Daoy (cell line): ENCODE data around the gene B4GAT1. TPM values are rescaled to one million over a fixed set of nuclear protein-coding genes. Genes with fewer than 3 reads are reported as not detected.
A peak's percentile ranks its signal among the peaks of the same experiment; 100 is the strongest.
"Not testable (repeated sequence)": the region's sequence is repeated elsewhere in the genome, so short reads cannot be mapped to it uniquely, and the experiment has no call there.

ENCODE experiments used
- DNase-seq: peaks from one replicate; pipeline ENCODE4 v3.0.0-alpha.2; 2015; ENCODE audit warnings: low read depth
- total RNA-seq: library from RNA; depleted of rRNA; stranded (reverse); fragments of >200 nt; shearing (Covaris generic); gene quantifications from 2 replicates; pipeline ENCODE4 v1.2.3, GENCODE V29; 2014; rRNA removed

B4GAT1 gene
- 30.0 and 34.5 TPM in 2 replicates for total RNA-seq

DNA sequence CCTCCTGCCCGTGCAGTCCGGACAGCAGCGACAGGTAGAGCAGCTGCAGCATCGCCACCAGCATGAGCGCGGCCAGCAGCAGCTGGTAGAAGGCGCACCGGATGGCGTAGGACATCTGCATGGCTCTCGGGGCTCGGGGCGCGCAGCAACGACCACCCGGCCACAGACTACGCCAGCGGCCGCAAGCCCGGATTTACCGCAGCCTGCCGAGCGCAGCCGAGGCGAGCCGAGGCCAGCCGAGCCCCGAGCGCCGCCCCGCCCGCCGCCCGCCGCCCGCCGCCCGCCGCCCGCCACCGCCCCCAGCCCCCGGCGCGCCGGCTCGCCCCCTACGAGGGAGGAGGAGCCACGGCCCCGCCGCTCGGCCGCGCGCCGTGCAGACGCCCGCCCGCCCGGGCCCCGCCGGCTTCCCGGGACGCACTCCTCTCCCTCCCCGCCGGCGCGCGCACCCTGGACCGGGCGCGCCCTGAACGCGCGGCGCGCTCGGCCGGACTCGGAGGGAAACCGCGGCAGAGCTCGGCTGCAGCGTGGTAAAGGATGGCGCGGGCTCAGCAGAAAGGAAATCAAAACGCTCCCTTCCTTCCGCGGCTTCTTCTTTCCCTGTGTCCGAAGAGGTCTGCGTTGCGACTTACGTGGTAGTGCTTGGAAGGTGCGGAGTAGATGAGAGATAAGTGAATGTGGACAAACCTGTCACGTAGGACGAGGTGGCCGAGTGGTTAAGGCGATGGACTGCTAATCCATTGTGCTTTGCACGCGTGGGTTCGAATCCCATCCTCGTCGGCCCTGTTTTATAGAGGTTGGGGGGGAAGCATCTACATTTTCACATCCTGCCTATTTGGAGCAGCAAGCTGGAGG is at the start of gene B4GAT1:
TSS of gene B4GAT1 (minus strand) at position 205 of the 852 bp plus-strand sequence. CDS start at position 121, 84 bp downstream.
- DNase-seq, result peak; percentile 89

DNA sequence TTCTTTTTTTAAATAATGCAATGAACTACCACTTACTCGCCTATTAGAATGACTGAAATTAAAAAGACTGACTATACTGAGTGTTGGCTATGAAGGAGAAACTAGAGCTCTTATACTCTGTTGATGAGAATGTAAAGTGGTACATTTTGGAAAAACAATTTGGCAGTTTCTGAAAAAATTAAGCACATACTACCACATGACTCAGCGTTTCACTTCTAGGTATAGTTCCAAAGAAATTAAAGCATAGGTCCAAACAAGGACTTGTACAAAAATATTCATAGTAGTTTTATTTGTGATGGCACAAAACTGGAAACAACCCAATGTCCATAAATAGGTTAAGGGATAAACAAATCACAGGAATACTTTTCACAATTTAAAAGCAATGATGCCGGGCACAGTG is 46.5 kb upstream of the B4GAT1 start:
- DNase-seq, result no peak

DNA sequence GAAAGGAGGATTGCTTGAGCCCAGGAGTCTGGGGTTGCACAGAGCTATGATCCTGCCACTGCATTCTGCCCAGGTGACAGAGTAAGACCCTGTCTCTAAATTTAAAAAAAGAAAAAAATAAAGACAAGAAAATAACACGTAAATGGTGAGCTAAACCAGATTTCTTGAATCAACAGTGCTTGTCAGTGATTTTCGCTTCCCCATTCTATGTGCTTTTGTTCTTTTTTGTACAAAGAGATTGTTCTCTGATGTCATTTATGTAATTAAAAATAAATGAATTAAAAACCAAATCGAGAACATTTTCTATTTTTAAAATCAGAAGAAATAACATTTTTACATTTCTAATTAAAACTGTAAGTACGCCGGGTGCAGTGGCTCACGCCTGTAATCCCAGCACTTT is 43.9 kb upstream of the B4GAT1 start:
- no peak for DNase-seq

DNA sequence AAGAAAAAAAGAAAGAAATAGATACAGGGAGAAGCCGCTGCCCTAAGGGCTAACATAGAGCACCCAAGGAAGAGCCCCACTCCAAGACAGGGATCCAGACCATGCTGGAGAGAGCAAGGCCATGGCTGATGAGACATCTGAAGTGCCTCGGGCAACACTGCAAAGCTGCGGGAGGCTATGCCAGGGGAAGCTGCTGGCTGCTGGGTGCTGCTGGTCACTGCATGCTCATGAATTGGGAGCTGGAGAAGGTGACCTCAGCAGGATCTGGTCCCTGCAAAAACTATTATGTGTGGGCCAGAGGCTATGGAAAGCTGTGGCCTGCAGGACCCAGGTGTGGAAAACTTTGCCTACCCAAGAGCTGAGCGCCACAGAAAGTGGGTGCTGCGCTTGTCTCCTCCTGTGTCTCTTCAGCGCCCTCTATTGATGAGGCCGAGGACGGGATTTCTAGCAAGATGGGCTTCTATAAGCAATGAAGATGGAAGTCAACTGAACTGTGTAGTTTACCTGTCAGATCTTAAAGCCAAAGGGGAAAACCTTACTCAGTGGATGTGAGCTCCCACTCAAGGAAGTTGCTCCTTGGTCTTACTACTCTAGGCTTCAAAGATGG is 41.5 kb upstream of the B4GAT1 start:
- peak; percentile 68 for DNase-seq

DNA sequence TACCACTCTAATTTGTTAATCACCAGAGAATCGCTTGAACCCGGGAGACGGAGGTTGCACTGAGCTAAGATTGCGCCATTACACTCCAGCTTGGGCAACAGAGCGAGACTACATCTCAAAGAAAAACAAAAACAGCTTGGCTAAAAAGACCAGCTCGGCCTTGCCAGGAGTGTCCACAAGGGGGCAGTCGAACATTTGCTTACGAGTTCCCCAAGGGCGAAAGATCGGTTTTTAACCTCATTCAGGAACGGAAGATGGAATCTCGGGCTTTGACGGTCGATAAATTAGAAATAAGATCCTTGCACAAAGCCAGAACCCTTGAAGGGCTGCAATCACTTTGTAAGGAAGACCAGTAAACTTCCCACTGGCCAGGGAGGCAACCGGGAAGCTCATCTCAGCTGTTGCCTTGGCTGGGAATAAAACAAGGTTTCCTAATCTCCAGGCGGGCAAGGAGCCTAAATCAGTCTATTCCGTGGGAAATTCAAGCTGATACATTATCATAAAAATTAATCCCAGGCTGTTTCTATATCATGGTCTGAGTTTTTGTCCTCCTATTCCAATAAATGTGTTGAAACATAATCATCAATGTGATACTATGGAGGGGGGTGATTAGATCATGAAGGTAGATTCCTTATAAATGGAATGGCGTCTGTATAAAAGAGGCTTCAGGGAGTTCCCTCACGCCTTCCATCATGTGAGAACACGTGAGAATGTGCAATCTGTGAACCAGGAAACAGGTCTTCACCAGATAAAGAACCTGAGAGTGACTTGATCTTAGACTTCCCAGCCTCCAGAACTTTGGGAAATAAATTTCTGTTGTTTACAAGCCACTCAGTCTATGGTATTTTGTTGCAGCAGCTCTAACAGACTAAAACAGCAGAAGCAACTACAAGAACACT is 39.0 kb upstream of the B4GAT1 start:
- peak; percentile 77 for DNase-seq

DNA sequence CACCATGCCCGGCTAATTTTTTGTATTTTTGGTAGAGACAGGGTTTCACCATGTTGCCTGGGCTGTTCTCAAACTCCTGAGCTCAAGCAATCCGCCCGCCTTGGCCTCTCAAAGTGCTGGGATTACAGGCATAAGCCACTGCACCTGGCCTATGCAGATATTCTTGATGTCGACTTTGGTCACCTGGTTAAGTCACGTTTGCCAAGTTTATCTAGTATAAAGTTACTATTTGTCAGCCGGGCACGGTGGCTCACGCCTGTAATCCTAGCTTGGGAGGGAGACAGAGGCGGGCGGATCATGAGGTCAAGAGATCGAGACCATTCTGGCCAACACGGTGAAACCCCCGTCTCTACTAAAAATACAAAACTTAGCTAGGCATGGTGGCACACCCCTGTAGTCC is 36.9 kb upstream of the B4GAT1 start:
- DNase-seq, result not testable (repeated sequence)

DNA sequence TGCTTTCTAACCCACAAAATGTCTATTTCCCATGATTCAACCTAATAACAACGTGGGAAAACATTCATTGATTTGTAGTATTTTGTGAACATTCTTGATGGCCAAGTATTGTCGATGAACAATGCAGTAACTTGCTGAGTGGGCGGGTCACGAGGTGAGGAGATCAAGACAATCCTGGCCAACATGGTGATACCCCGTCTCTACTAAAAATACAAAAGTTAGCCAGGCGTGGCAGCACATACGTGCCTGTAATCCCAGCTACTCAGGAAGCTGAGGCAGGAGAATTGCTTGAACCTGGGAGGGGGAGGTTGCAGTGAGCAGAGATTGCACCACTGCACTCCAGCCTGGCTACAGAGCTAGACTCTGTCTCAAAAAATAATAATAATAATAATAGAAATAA is 32.8 kb upstream of the B4GAT1 start:
- not testable (repeated sequence) for DNase-seq

DNA sequence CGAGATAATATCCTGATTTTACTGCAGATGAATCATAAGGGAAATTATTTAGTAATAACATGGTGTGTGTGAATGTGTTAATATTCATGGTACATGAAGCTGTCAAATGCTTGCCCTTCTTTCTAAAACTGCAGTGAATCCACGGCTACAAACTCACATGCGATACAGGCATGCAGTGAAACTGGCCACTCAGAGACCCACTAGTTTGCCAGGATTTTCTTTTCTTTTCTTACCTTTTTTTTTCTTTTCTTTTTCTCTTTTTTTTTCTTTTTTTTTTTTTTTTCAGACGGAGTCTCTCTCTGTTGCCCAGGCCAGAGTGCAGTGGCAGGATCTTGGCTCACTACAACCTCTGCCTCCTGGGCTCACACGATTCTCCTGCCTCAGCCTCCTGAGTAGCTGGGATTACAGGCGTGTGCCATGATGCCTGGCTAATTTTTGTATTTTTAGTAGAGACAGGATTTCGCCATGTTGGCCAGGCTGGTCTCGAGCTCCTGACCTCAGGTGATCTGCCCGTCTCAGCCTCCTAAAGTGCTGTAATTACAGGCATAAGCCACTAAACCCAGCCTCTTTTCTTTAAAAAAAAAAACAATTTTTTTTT is 26.4 kb upstream of the B4GAT1 start:
- not testable (repeated sequence) for DNase-seq

DNA sequence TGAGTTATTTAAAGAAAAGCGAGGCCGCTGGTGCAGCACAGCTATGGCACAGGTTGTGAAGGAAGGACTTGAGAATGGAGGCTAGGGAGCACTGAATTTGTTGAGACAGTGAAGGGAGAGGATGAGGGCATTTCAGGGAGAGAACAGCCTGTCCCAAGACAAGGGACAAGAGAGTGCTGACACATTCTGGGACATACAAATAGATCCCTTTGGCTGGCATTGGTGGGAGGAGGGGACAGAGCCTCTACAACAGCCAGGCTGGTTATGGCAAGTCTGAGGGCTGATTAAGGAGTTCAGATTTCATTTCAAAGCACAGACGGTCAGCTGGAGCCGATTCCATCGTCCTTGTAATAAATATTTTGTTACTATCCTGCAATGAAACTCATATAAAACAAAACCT is 25.8 kb upstream of the B4GAT1 start:
- no peak for DNase-seq

DNA sequence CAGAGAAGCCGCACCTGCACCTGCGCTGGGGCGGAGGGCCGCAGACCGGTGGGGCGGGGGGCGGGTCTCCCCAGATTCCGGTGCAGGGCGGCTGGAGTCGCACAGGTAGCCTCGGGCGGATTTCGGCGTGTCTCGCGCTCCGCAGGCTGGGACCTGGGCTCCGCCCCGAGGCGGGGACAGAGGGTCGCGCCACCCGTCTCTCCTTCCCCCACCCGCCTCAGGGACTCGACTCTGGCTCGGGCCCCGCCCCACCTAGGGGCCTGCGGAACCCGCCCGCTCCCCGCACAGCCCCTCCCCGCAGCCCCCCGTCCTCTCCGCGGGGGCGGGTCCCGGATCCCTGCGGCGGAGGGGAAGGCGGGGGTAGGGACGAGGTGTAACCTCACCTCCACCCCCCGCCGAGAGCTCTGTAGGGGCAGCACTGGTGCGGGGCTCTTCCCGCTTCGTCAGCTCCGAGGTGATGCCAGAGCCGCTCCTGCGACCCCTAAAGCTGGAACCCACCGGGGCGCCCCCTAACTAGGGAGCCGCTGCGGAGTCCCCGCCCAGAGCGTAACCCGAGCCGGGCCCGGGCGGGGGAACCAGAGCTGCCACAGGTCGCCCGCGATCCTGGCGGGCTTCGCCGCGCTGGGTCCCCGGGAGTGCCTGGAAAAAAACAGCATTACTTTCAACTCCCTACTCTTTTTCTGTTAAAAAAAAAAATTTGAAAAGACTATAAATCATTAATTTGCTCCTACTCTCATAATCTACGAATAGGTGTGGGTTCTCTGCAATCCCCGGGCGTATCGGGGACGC is 24.4 kb upstream of the B4GAT1 start, which contains the start of gene SLC29A2:
TSS of gene SLC29A2 (minus strand) at position 134 of the 789 bp plus-strand sequence. CDS start 169 bp downstream, outside the sequence.
- peak; percentile 57 for DNase-seq

DNA sequence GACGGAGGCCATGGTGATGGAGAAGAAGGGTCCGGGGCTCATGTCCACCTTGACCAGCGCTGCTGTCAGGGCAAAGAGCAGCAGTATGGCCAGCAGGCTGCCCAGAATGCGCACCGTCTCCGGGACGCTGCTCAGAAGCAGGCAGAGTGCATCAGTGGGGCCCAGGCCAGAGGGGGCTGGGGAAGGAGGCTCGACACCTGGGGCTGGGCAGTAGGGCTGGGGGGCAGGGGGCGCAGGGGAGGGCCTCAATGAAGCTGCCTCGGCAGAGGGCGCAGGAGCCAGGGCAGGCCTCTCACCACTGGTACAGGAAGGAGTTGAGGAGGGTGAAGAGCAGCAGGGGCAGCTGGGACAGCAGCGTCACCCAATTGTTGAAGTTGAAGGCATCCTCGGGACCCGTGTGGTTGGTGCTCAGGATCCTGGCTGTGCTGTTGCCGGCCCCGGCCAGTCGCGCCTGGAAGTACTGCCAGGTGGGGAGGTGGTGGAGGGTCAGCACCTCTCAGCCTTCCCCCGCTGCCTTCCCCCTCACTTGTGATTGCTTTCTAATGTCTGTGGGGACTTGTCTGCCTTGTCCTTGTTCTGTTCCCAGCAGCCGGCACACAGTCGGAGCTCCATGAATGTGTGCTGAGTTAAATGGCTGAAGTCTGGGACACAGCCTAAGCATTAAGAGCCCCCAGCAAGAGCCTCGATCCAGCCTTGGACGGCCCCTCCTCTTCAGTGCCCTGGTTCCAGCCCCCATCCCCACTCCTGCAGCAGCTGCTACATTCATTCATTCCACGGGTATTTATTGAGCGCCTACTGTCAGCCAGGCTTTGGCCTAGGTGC is 21.9 kb upstream of the B4GAT1 start:
- no peak for DNase-seq

DNA sequence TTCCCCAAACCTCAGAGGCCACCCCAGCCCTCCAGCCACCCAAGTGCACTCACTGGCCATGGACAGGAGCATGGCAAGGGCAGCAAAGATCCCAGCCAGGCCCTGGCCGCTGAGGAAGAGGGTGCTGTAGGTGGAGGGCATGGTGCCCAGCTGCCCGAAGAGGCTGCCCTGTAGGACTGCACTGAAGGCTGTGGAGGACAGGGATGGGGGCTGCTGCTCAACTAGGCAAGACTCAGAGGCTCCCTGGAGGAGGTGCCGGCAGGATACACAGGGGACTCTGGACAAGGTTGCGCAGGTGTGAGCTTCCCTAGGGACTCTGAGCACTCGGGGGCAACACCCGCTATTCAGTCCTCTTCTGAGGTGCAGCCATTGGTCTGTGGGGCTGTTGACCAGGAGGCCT is 21.1 kb upstream of the B4GAT1 start:
- DNase-seq, result no peak

DNA sequence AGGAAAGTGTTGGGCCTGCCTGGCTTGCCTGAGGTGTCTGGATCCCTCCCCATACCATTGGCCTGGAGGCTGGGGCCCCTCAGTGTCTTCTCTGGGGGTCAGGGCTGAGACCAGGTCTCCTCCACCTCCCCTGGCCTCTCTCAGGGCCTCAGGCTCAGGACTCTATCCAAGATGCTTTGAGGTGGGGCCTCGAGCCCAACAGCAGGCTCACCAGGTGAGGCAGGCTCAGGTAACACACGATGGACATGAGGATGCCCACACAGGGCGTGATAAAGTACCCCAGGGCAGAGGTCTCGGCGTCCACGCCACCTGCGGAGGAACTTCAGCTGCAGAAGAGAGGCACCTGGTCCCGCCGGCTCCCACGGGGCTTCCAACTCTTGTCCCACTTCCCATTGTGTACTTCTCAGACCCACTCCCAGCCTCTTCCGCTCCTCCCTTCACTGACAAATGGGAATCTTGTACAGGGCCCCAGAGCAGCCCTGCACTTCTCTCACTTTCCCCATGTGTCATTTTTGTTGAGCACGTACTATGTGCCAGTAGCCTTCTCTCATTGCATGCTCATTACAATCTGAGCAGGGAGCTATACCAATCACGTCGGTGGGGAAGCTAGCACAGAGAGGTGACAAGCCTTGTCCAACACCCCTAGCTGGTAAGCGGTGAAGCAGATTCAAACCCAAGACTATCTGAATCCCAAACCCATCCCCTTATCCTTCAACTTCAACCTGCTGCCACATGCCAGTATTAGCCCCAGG is 20.3 kb upstream of the B4GAT1 start:
- DNase-seq, result no peak

DNA sequence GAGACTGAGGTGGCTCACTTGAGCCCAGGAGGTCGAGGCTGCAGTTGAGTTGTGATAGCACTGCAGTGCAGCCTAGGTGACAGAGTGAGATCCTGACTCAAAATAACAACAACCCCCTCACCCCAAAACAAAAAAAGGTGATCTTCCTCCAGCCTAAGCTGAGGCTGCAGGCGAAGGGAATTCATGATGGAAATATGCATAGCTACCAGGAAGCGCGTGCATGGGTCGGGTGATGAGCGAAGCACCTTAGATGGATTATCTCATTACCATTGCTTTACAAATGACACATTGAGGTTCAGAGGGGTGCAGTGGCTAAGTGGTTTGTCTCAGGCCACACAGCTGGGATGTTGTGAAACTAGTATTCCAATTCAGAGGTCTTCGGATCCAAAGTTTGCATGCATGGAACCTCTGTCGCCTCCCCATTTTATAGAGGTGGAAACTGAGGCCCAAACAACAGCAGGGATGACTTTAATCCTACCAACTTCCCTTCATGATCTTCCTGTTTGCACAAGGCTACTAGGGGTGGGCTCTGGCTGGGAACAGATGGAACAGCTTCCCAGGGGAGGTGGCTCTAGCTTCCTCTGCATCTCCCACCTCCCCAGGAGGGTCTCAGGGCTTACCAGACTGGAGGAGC is 19.5 kb upstream of the B4GAT1 start:
- DNase-seq, result no peak

DNA sequence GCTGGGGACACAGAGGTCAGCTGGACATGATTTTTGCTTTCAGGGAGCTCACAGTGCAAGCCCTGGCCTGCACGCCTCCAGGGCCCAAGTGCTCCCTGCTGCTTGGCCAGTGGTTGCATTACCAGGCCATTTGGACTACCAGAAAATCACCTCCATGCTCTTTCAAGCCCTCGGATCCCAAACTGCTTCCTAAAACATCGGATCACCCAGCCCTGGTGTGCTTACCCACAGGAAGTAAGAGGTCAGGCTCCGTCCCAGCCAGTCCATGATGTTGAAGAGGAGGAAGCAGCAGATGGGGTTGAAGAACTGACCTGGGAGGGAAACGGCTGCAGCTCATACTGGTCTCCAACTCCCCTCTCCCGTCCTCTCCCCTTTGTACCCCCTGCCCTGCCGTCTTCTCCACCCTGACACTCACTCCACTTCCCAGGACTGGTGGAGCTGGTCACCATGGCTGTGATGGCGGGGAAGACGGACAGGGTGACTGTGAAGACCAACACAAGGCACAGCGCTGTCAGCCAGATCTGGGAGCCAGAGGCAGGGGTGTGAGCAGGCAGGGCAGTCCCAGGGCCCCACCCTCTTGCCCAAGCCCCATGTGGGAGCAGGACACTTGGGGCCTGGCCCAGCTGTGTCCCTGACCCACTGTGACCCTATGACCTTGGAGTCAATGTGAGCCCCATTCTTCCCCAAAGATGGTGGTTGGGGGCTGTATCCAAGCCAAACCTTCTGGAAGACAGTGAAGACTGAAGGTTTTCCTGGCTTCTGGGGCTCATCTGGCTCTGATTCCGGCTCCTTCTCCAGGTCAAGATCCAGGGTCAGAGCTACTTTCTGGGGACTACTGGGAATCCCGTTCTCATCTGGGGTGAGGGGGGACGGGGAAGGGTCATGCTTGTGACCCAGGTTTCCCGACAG is 18.5 kb upstream of the B4GAT1 start:
- DNase-seq, result no peak

DNA sequence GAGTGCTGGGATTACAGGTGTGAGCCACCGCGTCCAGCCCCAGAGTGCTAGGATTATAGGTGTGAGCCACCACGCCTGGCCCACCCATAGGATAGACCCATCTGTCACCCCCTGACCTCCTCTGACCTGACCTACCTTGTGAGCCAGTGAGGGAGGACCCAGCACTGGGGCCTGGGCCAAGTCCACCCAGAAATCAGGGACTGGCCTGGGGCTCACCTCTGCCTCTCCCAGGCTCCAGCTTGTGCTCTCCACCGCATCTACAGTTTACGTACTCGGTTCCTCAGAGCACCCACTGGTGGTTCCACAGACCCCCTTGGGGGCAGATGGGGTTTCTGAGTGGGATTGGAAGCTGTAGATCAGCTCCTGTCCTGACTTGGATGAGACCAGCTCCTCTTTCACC is 17.7 kb upstream of the B4GAT1 start:
- DNase-seq, result no peak

DNA sequence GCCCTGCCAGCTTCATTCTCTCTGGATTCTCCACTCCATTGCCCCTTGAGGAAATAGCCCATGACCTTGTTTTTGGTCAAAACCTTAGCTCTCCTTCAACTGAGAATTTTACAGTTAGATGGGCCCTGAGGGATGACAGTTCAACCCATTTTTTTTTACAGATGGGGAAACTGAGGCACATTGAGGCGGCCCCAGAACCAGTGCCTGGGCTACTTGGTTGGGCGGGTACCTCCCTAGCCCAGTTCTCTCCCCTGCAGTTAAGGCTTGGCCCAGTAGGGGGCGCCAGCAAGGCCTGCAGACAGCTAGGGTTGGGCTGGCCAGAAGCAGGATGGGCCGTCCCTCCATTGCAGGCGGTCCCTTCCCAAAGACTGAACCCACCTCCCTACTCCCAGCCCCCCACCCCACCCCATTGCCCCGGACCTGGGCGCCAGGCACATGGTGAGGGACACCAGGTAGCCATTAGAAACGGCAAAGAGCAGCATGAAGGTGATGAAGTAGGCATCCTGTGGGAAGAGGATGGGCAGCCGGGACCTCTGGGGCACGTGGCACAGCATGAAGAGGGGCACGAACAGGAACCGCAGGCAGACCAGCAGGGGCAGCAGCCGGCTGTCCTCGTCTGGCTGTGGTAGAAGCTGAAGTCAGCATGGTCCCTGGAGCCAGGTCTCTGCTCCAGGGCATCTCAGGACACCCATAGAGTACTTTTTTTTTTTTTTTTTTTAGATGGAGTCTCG is 16.5 kb upstream of the B4GAT1 start:
- DNase-seq, result peak; percentile 46
